HG03139 (cell line): Measurements from ENCODE around the gene NUCB2.
"Not testable (repeated sequence)": the region's sequence is repeated elsewhere in the genome, so short reads cannot be mapped to it uniquely, and the experiment has no call there.

Experiments
- ATAC-seq: cut with Tn5 transposase; IDR thresholded peaks from one replicate; pipeline ENCODE4 v1.9.1; 2021; ENCODE audit not compliant: unreplicated experiment

Gene NUCB2

DNA sequence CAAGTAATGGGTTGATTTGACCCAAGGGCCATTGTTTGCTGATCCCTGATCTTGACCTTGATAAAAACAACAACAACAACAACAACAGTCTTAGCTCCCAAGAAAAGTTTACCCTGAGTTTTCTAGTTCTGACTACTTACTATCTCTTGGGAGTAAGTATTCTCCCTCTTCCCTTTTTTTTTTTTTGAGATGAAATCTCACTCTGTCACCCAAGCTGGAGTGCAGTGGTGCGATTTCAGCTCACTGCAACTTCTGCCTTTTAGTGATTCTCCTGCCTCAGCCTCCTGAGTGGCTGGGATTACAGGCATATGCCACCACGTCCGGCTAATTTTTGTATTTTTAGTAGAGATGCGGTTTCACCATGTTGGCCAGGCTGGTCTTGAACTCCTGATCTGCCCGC lies 8.0 kb upstream of the NUCB2 start:
- not testable (repeated sequence) for ATAC-seq

- ATAC-seq, result no peak
These were observed 7.6 kb upstream of the NUCB2 start for GRCh38 chr11:17268902-17269301.

GRCh38 chr11:17272801-17273200 lies 3.7 kb upstream of the NUCB2 start:
- no peak for ATAC-seq

- no peak for ATAC-seq
These were observed 3.3 kb upstream of the NUCB2 start for GRCh38 chr11:17273211-17273610.

GRCh38 chr11:17273668-17274282 lies 2.8 kb upstream of the NUCB2 start:
- ATAC-seq, result no peak

- no peak for ATAC-seq
These were observed 921 bp upstream of the NUCB2 start for GRCh38 chr11:17275400-17276235.

GRCh38 chr11:17277024-17277584 lies 565 bp downstream of the NUCB2 start:
- ATAC-seq, result peak; percentile 7

DNA sequence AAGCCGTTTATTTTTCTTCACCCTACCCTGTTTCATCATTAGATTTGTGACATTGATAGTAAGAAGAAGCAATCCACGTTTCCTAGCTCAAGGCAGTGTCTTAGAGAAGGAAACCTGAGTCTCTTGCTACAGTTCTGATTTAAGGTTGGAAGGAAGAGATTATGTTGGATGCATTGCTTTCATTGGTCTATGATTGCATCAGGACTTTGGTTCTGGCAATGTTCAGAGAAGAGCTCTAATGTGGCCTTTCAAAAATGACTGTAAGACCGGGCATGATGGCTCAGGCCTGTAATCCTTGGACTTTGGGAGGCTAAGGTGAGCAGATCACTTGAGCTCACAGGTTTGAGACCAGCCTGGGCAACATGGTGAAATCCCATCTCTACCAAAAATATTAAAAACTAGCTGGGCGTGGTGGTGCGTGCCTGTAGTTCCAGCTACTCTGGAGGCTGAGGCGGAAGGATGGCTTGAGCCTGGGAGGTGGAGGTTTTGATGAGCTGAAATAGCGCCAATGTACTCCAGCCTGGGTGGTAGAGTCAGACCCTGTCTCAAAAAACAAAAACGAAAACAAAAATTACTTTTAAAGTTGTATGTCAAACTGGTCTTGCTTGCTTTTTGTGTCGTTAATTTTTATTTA lies 4.1 kb downstream of the NUCB2 start:
- ATAC-seq, result no peak

- ATAC-seq, result no peak
These were observed 9.8 kb downstream of the NUCB2 start for GRCh38 chr11:17286332-17286731.

DNA sequence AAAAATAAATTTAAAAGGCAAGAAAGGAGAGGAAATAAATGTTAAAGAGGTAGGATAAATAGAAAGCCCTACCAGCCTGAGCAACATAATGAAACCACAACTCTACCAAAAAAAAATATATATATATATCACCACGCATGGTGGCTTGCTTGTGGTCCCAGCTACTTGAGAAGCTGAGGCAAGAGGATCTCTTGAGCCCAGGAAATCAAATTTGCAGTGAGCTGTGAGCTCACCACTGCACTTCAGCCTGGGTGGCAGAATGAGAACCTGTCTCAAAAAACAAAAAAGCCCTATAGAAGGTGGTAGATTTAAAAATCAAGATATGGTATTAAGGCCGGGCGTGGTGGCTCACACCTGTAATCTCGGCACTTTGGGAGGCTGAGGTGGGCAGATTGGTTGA lies 10.5 kb downstream of the NUCB2 start:
- ATAC-seq, result no peak

DNA sequence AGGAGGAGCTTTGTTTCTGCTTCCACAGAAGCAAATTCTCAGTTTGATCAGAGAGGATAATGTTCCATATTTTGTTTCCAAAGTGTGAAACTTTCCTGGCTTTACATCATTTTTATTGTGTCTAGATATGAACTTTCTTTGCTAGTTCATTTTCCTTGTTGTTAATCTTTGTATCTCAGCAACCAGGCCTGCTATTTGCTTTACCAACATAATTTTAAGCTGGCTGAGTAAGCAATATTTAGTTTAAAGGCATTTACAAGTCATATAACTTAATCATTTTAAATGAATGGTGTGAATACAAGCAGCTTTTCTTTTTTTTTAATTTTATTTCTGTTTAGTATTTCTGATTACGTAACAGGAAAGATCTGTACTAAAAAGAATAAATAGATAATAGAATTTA lies 15.2 kb downstream of the NUCB2 start:
- ATAC-seq, result no peak

DNA sequence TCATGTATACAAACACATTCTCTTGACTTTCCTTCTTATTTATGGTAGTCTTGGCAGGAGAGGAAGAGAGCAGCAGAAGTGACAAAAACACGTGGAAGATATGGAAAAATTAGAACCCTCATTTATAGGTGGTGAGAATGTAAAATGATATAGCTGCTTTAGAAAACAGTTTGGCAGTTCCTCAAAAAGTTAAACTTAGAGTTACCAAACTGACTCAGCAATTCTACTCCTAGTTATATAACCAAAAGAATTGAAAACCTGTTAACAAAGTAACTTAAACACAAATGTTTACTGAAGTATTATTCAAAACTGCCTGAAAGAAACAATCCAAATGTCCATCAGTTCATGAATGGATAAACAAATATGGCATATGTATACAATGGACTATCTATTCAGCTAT lies 16.8 kb downstream of the NUCB2 start:
- no peak for ATAC-seq

- ATAC-seq, result no peak
These were observed 17.5 kb downstream of the NUCB2 start for GRCh38 chr11:17294033-17294432.

- ATAC-seq, result no peak
These were observed 20.5 kb downstream of the NUCB2 start for GRCh38 chr11:17296852-17297559.

DNA sequence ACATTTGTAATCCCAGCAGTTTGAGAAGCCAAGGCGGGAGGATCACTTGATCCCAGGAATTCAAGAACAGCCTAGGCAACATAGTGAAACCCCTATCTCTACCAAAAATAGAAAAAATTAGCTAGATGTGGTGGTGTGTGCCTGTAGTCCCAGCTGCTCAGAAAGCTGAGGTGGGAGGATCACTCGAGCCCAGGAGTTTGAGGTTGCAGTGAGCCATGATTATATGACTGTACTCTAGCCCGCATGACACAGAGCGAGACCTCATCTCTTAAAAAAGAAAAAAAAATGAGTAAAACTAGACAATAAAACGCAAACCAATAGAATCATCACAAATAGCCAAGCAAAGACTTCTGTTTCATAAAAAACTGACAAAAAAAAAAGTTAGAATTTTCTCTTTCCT lies 21.8 kb downstream of the NUCB2 start:
- no peak for ATAC-seq

GRCh38 chr11:17300372-17300771 lies 23.8 kb downstream of the NUCB2 start:
- no peak for ATAC-seq

GRCh38 chr11:17313349-17314231 lies 37.1 kb downstream of the NUCB2 start:
- ATAC-seq, result no peak

DNA sequence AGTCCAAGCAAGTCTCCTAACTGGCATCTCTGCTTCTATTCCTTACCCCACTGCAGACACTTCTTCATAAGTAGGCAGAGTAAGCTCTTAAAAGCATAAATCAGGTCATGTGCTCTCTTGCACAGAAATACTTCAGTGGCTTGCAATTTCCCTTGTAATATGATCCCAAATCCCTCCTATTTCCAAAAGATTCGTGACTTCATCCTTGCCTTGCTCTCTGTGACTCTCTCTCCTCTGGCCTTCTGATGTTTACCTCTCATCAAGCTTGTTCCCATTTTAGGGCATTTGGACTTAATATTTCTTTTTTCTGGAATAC lies 37.7 kb downstream of the NUCB2 start:
- no peak for ATAC-seq

DNA sequence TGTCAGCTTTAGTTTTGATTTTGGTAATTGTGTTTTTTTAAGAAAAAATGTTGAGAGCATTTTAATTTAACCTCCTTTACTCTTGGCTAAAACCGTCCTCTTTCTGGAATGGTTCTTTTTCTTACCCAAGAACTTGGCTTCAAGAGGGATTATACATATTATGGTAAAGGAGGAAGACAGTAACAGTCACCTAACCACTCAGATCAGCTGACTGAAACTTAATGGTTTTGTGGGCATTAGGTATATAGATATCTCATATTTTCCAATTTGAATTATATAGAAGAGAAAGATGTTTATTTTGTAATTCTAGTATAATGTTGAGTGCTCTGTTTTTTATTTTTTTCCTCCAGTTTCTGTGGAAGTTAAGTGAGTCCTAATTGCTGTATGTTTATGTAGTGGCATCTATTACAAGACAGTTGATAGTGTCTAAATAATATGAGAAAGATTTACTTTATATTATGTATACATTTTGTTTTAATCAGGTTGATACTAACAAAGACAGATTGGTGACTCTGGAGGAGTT lies 38.4 kb downstream of the NUCB2 start:
- no peak for ATAC-seq

DNA sequence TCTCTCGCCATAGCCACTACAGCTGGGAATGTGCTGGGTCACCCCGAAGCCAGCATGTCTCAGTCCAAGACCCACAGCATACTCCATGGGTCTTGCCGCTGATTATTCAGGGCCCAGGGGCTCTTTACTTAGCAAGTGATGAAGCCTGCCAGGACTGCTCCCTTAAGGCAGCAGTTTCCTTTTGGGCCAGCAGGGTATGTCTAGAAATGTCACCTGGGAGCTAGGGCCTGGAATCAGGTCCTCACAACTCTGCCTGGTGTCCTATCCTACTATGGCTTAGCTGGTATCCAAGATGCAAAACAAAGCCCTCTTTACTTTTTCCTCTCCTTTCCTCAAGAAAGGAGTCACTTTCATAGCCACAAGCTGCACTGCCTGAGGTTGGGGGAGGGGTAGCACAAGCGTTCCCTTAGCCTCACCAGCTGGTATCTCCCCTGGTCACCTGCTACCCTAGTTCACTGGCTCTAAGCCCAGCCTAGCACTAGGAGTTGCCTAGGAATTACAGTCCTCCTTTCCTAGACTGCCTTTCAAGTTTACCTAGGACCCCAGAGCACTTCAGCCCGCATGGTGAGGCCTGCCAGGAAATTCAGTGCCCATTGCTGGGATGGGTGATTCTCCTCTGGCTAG lies 52.4 kb downstream of the NUCB2 start:
- no peak for ATAC-seq
